Anterior cingulate cortex (tissue), 58 donors: ENCODE results near the gene KCTD7.
"Not testable (repeated sequence)": the region's sequence is repeated elsewhere in the genome, so short reads cannot be mapped to it uniquely, and the experiment has no call there.

ENCODE experiments used
- DNase-seq, 58 donors: peaks; one replicate each; lab custom pipeline; 2025; lab: John Stamatoyannopoulos, UW

Gene KCTD7

DNA sequence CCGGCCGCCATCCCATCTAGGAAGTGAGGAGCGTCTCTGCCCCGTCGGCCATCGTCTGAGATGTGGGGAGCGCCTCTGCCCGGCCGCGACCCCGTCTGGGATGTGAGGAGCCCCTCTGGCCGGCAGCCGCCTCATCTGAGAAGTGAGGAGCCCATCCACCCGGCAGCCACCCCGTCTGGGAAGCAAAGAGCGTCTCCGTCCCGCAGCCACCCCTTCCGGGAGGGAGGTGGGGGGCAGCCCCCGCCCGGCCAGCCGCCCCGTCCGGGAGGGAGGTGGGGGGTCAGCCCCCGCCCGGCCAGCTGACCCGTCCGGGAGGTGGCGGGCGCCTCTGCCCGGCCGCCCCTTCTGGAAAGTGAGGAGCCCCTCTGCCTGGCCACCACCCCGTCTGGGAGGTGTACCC, 14.1 kb upstream of the KCTD7 start:
- not testable (repeated sequence) for DNase-seq

- DNase-seq, result no peak
Measured at GRCh38 chr7:66615699-66616098, 13.0 kb upstream of the KCTD7 start.

DNA sequence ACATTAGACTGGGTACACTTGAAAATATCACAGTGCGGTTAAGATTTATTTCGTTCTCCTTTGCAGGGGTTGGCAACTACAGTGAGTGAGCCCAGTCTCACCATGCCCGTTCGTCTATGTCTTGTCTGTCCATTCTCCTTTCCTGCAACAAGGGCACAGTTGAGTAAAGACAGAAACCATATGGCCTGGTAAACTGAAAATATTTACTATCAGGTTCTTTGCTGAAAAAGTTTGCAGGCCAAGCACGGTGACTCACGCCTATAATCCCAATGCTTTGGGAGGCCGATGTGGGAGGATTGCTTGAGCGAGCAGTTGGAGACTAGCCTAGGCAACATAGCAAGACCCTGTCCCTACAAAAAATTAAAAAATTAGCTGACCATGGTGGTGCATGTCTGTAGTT, 11.4 kb upstream of the KCTD7 start:
- DNase-seq, result no peak

GRCh38 chr7:66619341-66619948, 9.2 kb upstream of the KCTD7 start:
- DNase-seq, result not testable (repeated sequence)

- DNase-seq, result no peak
Measured at GRCh38 chr7:66626331-66626934, 2.2 kb upstream of the KCTD7 start.

GRCh38 chr7:66627151-66627681, 1.5 kb upstream of the KCTD7 start:
- DNase-seq, result peak in 4 of 58 donors; percentile 3 to 27 (median 8)

GRCh38 chr7:66627881-66628360, 760 bp upstream of the KCTD7 start:
- DNase-seq, result peak in 15 of 58 donors; percentile 22 to 77 (median 55)

GRCh38 chr7:66629222-66630062, 761 bp downstream of the KCTD7 start:
- peak in 20 of 58 donors; percentile 6 to 58 (median 38) for DNase-seq

GRCh38 chr7:66630531-66630930, 1.9 kb downstream of the KCTD7 start:
- no peak for DNase-seq

DNA sequence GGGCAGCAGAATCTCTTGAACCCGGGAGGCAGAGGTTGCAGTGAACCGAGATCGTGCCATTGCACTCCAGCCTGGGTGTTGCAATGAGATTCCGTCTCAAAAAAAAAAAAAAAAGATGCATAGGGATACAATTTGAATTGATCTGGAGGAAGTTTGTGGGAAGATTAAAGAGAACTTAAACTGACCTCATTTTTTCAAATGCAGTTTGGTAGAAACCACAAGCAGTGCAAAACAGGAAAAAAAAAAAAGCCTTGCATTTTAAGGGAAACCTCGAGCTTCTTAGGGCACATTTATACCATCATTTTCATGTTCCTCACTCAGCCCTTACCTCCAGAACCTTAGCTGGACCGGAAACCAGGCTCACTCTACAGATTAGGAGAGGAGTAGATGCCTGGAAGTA, 2.8 kb downstream of the KCTD7 start:
- no peak for DNase-seq

DNA sequence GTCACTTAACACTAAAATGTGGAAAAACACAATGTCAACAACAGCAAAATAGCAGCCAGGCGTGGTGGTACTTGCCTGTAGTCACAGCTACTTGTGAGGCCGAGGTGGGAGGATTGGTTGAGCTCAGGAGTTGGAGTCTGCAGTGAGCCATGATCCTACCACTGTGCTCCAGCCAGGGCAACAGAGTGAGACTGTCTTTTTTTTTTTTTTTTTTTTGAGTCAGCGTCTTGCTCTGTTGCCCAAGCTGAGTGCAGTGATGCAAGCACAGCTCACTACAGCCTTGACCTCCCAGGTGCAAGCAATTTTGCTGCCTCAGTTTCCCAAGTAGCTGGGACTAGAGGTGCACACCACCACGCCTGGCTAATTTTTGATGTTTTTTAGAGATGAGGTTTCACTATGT, 6.1 kb downstream of the KCTD7 start:
- no peak for DNase-seq

GRCh38 chr7:66635322-66635981, 6.8 kb downstream of the KCTD7 start:
- not testable (repeated sequence) for DNase-seq

GRCh38 chr7:66635982-66636546, 7.4 kb downstream of the KCTD7 start:
- peak in 2 of 58 donors; percentile 7 to 13 for DNase-seq

- DNase-seq, result no peak
Measured at GRCh38 chr7:66638309-66639099, 9.8 kb downstream of the KCTD7 start.

DNA sequence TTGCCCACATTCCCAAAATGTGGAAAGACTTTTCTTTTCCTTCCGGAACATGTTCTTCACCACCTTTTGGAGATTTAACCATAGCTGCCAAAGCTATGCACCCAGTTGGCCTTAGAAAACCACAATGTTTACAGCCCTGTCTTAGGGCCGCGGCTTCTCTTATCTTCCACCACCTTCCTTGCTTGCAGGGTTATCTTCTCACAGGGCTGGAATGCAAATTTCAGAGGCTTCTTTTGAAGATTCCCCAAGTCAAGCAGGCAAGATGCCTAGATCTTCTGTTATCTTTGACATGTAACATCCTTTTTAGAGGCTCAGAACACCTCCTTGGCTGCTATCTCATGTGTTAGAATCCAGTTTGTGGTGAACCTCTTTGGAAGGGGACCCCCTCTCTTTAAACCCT, 11.1 kb downstream of the KCTD7 start:
- DNase-seq, result no peak

DNA sequence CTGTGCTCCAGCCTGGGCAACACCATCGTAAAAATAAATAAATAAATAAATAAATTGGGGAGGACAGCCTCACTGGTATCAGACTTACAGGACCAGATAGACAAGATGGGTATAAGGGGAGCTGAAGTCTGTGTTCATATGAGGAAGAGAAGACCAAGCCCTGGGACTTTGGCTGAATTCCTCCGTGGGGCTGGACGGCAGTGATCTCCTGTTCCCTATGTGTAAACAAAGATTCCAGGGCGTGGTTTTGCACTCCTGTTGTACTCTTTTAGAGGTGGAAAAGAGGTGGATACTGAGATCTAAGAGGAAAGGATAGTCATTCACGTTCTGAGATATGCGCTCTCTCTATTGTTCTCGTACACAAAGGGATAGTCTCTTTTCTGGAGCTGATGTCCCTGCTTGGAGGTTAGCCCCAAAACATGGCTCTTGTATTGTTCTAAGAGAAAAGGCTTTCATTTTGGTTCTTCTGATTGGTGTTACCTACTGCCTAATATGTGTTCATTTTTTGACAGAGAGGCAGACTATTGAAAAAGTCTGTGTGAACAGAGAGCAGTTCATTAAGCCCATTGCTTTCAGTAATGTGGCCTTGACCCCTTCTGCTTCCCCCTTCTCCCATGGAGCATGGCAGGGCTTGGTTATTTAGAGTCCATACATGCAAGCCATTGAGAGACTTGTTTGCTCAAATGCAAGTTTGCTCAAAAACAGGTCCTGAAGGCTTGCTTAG, 12.3 kb downstream of the KCTD7 start:
- no peak for DNase-seq

- DNase-seq, result peak in 29 of 58 donors; percentile 7 to 71 (median 27)
Measured at GRCh38 chr7:66641526-66641871, 12.8 kb downstream of the KCTD7 start.

- peak in 7 of 58 donors; percentile 16 to 30 (median 23) for DNase-seq
Measured at GRCh38 chr7:66642186-66642585, 13.5 kb downstream of the KCTD7 start.

DNA sequence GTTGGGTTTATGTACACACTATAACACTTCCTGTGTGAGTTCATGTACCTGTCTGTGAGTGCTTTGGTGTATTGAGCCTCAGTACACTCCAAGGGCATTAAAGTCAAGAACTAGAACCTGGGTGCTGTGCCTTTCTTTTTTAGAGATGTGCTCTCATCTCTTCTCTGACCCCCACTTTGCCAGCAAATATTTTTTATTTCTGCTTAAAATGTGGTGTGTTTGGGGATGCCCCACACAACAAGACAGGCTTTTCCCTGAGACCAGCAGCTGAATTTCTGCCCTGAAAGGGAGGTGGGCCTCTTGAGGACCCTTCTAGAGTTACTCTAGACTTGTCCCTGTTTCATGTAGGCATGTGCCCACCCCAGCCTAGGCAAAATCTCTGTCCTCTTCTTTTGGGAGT, 14.3 kb downstream of the KCTD7 start:
- DNase-seq, result no peak
